H1 (cell line): ENCODE data around the gene MACROD2. TPM values are rescaled to one million over a fixed set of nuclear protein-coding genes. Genes with fewer than 3 reads are reported as not detected.

Source experiments
- BRCA1 ChIP-seq: IDR thresholded peaks from 2 replicates; pipeline ENCODE4 v1.6.1; 2012; ENCODE audit warnings: low read depth, low read length, improper control_type of control experiment
- CHD7 ChIP-seq: fragments of 300-600 bp; sonication (generic); IDR thresholded peaks from 2 replicates; pipeline ENCODE4 v1.7.1; 2012; ENCODE audit warnings: low read length, moderate library complexity, mild to moderate bottlenecking, inconsistent platforms; ENCODE audit not compliant: insufficient replicate concordance
- polyA plus RNA-seq, 7 experiments: library from polyadenylated mRNA; depleted of rRNA in 3 of 7; stranded (reverse) in 5 of 7; unstranded in 2 of 7; fragments of >200 nt in 5 of 7; fragments of 200-250 nt in 2 of 7; gene quantifications; 1 replicate in 5 of 7; 2 replicates in 1 of 7; 4 replicates in 1 of 7; pipeline versions ENCODE4 v1.2.1 to v1.2.3, GENCODE V29; 2011 to 2013; ENCODE audit warnings: missing spikeins in 2 of 7, mixed read lengths in 2 of 7
- total RNA-seq: library from RNA; stranded (reverse); fragmentation: NEBNext Ultra II Directional; extraction: Animal tissue kit (Norgen Biotek cat#: 25700); gene quantifications from 2 replicates; pipeline ENCODE4 v1.2.1, GENCODE V29; 2021

MACROD2 gene
- total and polyA plus RNA-seq, 2 of the 8 experiments (the other 6 are each of a cell fraction or from before 2014, with no cell fraction given), result 0.70 to 3.9 TPM

- TF ChIP-seq CHD7 (no peak), BRCA1 (no peak)
- TF ChIP-seq, all 59 proteins: peak for 0
Observed at GRCh38 chr20:15406072-15406471, 1410.8 kb downstream of the MACROD2 start (continued).
